ENCODE measurements around the gene CLCN6.
"Not testable (repeated sequence)": the region's sequence is repeated elsewhere in the genome, so short reads cannot be mapped to it uniquely, and the experiment has no call there.

CLCN6 gene

DNA sequence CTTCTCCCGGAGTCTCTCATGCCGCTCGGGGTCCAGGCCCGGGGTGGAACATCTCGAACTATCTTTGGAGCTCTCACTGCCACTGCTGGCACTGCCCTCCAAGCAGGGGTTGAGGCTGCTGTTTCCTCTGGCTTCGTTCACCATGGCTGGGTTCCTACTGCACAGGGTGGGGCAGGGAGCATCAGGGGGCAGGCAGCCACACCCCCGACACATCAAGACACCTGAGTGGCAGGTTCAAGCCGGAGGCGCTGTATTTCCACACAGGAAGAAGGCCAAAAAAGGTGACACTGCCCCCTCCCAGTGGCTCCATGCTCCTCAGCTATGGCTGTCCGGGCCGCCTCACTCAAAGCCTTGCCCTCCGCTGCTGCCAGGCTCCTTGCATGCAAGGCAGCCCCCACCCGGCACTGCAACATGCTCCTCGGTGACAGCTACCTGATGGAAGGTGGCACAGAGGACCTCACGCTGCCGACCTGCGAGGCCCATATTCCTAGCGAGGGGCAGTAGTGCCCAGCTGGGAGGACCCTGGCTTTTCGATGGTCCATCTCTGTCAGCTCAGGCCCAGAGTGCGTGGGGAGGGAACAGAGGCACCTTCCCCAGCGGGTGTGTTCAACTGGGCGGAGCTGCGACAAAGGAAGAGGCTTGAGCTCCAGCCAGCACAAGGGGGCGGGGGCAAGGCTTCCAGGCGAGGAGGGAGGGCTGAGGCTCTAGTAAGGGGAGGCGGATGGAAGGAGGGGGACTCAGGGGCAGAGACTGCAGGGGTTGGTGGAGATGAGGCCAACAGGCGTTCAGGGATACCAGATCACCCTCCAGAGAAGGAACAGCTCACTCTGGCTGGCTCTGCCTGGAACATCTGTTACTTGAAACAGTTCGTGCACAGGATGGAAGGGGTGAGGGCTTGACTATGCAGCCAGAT, 2.8 kb upstream of the CLCN6 start:
- TF ChIP-seq JUND (IDR thresholded peaks at IDR 0.05; ENCODE audit: low read depth), result no peak
- no peak for DNase-seq (ENCODE audit: low read depth in 1 of 2, low spot score in 1 of 2)
- in situ Hi-C loops (cut with HindIII; ENCODE audit: low pct_unique_long_range_greater_than_20kb, low sequenced_read_pairs), result no loop called here

DNA sequence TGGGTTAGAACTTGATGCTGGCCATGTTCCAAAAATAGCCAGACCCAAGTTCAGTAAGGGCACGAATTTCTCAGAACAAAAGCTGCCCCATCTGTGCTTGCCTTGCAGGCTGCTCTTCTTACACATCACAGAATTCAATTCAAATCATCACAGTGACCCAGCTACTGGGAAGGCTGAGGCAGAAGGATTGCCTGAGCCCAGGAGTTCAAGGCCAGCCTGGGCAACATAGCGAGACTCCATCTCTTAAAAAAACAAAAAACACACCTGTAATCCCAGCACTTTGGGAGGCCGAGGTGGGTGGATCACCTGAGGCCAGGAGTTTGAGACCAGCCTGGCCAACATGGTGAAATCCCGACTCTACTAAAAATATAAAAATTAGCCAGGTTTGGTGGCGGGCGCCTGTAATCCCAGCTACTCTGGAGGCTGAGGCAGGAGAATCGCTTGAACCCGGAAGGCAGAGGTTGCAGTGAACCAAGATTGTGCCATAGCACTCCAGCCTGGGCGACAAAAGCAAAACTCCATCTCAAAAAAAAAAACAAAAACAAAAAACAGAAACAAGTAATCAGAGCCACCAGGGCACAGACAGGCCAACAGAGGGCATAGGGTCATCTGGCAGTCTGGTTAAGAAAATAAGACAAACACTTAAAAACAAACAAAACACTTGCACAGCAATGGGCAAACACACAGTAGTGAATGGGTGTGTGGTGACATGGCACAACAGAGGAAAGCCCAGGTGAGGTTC, 1.9 kb upstream of the CLCN6 start:
- DNase-seq (ENCODE audit: low read depth in 1 of 2, low spot score in 1 of 2); in situ Hi-C loops (cut with HindIII; ENCODE audit: low pct_unique_long_range_greater_than_20kb, low sequenced_read_pairs): not testable (repeated sequence)

DNA sequence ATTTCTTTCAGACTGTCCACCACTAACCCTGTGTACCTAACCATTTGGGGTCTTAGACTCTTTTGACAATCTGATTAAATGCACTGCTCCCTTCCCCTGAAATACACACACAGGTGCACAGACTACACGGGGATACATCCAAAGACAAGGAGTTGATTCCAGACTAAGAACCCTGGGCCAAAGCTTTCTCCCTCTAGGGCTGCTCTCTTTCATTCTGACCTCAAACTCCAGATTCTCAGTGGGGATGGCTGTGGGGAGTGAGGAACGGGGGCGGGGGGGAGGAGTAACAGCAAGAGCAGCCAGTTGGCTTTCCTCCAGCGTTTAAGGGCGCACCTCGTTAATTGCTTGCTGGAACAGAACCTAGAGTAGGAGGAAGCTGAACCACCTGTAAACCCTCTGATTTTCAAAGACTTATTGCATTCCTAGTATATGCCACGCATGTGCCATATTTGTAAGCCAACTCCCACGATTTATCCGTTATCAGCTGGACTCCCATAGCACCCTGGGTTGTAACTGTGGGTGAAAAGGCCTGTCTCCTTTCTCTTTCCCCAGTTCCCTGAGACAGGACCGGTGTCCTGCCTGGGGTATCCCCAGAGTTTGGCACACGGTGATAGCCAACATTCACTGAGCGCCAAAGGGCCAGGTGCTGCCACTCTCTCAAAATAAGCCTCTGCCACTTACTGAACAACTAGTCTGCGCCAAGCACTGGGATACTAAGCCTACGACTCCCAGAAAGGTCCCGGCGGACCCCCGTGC, 1.1 kb upstream of the CLCN6 start:
- peak in 1 of 2 experiments; percentile 29 for DNase-seq (ENCODE audit: low read depth in 1 of 2, low spot score in 1 of 2)
- in situ Hi-C loops (cut with HindIII; ENCODE audit: low pct_unique_long_range_greater_than_20kb, low sequenced_read_pairs), result no loop called here
- TF ChIP-seq JUND (IDR thresholded peaks at IDR 0.05; ENCODE audit: low read depth), result no peak

DNA sequence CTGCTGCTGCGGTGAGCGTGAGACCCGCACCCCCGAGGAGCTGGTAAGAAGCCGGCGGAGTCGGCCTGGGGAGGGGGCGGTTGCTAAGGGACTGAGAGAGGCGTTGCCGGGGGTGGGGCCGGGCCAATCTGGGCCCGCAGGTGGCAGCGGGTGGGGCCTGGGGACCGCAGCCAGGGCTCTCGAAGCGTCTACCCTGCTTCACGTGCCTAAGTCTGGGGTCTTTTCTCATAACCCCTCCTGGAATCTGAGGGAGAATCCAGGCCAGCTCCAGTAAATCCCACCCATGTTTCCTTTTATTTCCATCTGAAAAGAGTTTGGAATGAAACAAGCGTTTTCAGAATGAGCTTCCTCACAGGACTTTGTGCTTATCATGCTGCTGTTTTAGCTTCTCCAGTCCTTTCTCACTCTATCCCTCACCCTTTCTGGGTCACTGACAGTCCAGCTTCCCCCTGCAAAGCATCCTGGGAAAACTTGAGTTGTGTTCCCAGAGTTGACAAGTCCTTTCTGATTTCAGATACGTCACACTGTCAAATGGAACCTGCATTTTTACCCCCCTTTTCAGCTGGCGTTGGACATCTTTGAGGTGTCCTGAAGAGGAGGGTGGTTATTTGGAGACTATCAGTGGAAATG, 431 bp downstream of the CLCN6 start:
- DNase-seq (ENCODE audit: low read depth in 1 of 2, low spot score in 1 of 2), result peak in 1 of 2 experiments; percentile 37
- in situ Hi-C loops (cut with HindIII; ENCODE audit: low pct_unique_long_range_greater_than_20kb, low sequenced_read_pairs), result no loop called here
- no peak for TF ChIP-seq JUND (IDR thresholded peaks at IDR 0.05; ENCODE audit: low read depth)

DNA sequence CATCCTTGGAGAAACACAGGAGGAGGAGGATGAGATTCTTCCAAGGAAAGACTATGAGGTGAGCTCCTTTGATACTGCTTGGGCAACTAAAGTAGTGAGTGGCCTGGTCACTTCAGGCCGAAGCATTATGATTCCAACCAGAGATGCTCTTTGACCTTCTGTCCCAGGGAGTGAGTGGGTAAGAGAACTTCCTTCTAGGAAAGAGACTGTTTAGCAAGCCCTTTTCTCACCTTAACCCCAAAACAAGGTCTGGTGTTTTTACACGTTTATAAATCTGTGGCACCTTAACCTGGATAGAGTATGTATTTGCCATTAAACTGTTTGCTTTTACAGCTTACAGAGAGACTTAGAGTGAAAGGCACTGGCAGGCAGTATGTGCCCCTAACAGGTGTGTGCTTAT, 1.1 kb downstream of the CLCN6 start:
- TF ChIP-seq JUND (IDR thresholded peaks at IDR 0.05; ENCODE audit: low read depth), result no peak

DNA sequence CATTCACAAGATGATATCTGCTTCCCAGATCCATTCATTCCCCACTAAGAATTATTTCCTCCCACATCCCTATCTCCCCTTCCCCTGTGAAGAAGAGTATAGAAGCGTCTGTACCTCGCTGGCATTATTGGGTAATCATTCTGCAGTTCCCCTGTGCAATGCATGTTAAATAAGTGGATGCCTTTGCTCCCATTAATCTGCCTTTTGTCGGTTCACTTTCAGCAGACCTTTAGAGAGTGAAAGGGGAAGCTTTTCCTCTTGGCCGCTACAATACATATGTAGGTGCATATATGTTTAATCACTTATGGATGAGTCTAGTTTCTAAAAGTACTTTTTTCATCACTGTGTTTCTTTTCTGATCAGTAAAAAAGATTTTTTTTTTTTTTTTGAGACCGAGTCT, 7.0 kb downstream of the CLCN6 start:
- in situ Hi-C loops (cut with HindIII; ENCODE audit: low pct_unique_long_range_greater_than_20kb, low sequenced_read_pairs), result no loop called here
- DNase-seq (ENCODE audit: low read depth in 1 of 2, low spot score in 1 of 2), result no peak
- no peak for TF ChIP-seq JUND (IDR thresholded peaks at IDR 0.05; ENCODE audit: low read depth)

More for the DNA sequence above, 1.1 kb downstream of the CLCN6 start:
- in situ Hi-C loops (cut with HindIII; ENCODE audit: low pct_unique_long_range_greater_than_20kb, low sequenced_read_pairs), result no loop called here
- DNase-seq (ENCODE audit: low read depth in 1 of 2, low spot score in 1 of 2), result no peak

DNA sequence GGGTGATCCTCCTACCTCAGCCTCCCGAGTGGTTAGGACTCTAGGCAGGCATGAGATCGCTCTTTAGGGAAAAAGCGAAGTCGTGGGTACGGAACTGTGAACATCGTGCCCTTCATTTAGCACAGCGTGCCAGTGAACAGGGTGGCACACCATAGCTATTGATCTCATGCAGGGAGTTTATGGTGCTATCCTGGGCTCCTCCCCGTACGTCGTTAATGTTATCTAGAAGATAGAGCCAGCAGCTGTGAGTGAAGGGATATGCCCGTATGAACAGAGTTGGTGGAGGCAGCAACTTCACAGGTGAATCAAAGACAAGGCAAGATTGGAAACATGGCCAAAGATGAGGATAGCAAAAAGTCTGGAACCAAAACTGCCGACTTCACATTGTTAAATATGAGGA, 11.2 kb downstream of the CLCN6 start:
- DNase-seq (ENCODE audit: low read depth in 1 of 2, low spot score in 1 of 2), result no peak
- TF ChIP-seq JUND (IDR thresholded peaks at IDR 0.05; ENCODE audit: low read depth), result no peak
- in situ Hi-C loops (cut with HindIII; ENCODE audit: low pct_unique_long_range_greater_than_20kb, low sequenced_read_pairs), result no loop called here

DNA sequence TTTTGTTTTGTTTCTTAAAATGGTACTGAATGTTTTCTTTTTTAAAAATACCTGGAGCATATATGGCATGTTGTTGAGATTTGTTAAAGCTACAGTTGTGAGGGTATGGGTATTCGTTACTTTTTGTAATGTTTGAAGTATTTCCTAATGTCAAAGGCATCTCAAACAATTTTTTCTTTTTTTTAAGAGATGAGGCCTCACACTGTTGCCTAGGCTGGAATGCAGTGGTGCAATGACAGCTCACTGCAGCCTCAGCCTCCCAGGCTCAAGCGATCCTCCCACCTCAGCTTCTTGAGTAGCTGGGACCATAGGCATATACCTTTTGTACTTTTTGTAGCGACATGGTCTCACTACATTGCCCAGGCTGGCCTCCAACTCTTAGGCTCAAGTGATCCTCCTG, 16.1 kb downstream of the CLCN6 start:
- TF ChIP-seq JUND (IDR thresholded peaks at IDR 0.05; ENCODE audit: low read depth), result no peak
- in situ Hi-C loops (cut with HindIII; ENCODE audit: low pct_unique_long_range_greater_than_20kb, low sequenced_read_pairs), result no loop called here
- DNase-seq (ENCODE audit: low read depth in 1 of 2, low spot score in 1 of 2), result no peak

DNA sequence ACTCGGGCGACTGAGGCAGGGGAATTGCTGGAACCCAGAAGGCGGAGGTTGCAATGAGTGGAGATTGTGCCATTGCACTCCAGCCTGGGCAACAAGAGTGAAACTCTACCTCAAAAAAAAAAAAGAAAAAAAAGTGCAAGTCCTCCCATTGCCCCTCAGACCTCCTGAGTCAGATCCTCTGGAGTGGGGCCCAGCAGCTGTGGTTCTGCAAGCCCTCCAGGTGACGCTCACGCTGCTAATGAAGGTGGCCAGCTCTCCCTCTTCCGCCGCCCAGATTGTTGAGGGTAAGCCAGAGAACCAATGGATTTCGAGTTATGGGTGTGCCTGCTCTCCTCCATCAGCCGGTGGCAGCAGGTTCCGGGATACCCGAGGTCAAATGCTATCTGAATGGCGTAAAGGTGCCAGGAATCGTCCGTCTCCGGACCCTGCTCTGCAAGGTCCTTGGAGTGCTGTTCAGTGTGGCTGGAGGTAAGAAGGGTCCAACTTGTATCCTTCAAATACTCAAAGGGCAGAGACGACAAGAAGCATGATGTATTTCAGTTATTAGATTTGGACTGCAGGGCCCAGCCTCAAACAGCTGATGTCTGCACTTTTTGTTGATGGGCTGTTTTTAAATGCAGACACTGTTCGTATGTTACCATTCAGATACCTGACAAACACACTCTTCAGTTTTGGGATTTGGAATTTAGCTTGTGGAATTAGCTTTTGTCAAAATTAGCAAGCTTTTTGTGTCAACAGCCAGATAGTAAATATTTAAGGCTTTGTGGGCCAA, 17.6 kb downstream of the CLCN6 start:
- no peak for TF ChIP-seq JUND (IDR thresholded peaks at IDR 0.05; ENCODE audit: low read depth)
- in situ Hi-C loops (cut with HindIII; ENCODE audit: low pct_unique_long_range_greater_than_20kb, low sequenced_read_pairs), result no loop called here

DNA sequence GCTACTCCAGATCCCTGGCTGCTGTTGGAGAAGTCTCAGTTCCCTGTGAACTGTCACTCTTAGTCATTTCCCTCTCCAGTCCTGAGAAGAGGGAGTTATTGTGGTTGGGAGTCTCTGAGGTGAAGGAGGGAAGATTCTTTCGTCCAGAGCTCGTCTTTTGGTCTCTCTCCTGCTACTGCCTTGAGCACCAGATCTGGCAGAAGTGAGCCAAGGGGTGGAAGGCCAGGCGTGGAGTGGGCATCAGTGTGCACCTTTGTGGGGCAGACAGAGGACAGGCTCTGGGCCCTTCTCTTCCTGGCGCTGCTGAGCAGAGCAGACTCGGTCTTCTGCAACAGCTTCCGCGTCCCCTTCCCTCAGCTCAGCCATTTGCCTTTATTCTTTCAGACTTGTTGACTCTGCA, 19.1 kb downstream of the CLCN6 start:
- DNase-seq (ENCODE audit: low read depth in 1 of 2, low spot score in 1 of 2), result no peak
- no peak for TF ChIP-seq JUND (IDR thresholded peaks at IDR 0.05; ENCODE audit: low read depth)
- in situ Hi-C loops (cut with HindIII; ENCODE audit: low pct_unique_long_range_greater_than_20kb, low sequenced_read_pairs), result no loop called here

More for the DNA sequence above, 17.6 kb downstream of the CLCN6 start:
- no peak for DNase-seq (ENCODE audit: low read depth in 1 of 2, low spot score in 1 of 2)

DNA sequence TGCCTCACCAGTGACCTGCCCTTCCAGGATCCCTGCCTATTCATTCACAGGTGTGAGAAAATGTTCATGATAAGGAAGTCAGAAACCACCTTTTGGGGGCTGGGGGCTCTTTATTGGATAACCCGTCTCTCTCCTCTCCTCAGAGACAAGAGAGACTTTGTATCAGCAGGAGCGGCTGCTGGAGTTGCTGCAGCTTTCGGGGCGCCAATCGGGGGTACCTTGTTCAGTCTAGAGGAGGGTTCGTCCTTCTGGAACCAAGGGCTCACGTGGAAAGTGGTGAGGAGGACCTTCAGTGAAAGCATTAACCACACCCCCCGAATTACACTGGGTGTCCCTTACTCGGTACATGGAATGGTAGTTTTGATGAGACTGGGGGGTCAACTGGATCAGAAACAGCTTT, 21.0 kb downstream of the CLCN6 start:
- DNase-seq (ENCODE audit: low read depth in 1 of 2, low spot score in 1 of 2), result no peak
- in situ Hi-C loops (cut with HindIII; ENCODE audit: low pct_unique_long_range_greater_than_20kb, low sequenced_read_pairs), result no loop called here
- no peak for TF ChIP-seq JUND (IDR thresholded peaks at IDR 0.05; ENCODE audit: low read depth)

DNA sequence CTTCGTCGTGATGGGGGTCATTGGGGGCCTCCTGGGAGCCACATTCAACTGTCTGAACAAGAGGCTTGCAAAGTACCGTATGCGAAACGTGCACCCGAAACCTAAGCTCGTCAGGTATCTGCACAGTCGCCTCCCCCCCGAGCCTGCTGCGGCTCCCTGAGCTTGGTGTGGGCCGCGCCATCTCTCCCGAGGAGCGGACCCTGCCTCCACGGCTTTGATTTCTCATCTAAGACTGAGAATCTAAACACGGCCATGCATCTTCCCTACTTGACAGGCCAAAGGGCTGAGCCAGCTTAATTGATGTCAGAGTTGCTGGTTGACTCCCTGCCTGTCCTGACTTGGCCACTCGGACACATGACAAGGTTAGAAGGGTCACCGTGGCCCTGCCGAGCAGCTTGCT, 22.5 kb downstream of the CLCN6 start:
- DNase-seq (ENCODE audit: low read depth in 1 of 2, low spot score in 1 of 2), result no peak
- no peak for TF ChIP-seq JUND (IDR thresholded peaks at IDR 0.05; ENCODE audit: low read depth)
- in situ Hi-C loops (cut with HindIII; ENCODE audit: low pct_unique_long_range_greater_than_20kb, low sequenced_read_pairs), result no loop called here
